PFSK-1 (cell line): ENCODE measurements around the gene NQO1.

Source experiments
- FOXP2 ChIP-seq: optimal IDR thresholded peaks from 2 replicates; pipeline ENCODE3; 2011; ENCODE audit warnings: borderline replicate concordance, control low read depth, inconsistent platforms; ENCODE audit not compliant: insufficient read depth; ENCODE audit errors: extremely low read length, extremely low read depth
- POLR2AphosphoS5 ChIP-seq: IDR thresholded peaks from 2 replicates; pipeline ENCODE4 v1.6.1; 2012; ENCODE audit warnings: low read depth, mild to moderate bottlenecking, control low read depth, low read length, moderate library complexity
- REST ChIP-seq, 2 experiments: IDR thresholded peaks; 2 replicates each; pipeline versions ENCODE4 v1.6.1 to v1.8.0; 2011 to 2012; ENCODE audit warnings: low read depth in 2 of 2, low read length in 2 of 2, control low read depth in 1 of 2, inconsistent platforms in 1 of 2, mild to moderate bottlenecking in 1 of 2, moderate library complexity in 1 of 2; ENCODE audit not compliant: insufficient read depth in 1 of 2
- SIN3A ChIP-seq: IDR thresholded peaks from 2 replicates; pipeline ENCODE4 v1.6.1; 2012; ENCODE audit warnings: mild to moderate bottlenecking, low read length, moderate library complexity, borderline replicate concordance; ENCODE audit not compliant: insufficient read depth
- TAF1 ChIP-seq: IDR thresholded peaks from 2 replicates; pipeline ENCODE4 v1.6.1; 2012; ENCODE audit warnings: low read length, control low read depth, borderline replicate concordance; ENCODE audit not compliant: insufficient read depth

NQO1 gene

DNA sequence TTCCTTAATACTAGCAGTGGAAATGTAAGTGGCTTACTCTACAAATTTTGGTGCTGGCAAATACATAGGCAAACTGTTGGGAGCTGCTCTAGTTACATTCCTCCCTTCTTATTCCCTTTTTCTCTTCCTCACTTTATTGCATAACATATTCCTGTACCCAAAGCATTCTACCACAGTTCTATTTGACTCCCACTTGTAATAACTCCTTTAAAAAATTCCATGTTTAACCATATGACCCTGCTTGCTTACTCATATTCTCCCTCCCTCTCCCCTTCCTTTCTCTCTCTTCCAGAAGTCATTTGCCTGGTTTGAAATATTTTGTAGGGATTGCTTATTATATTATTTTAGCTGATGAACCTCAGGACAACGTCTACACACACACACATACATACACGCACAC lies 22.7 kb downstream of the NQO1 start:
- TF ChIP-seq SIN3A (no peak), FOXP2 (no peak), POLR2AphosphoS5 (no peak), REST (IDR thresholded peaks at IDR 0.05; ENCODE audit: insufficient read depth in 1 of 2, low read depth in 2 of 2, low read length in 2 of 2) (no peak), TAF1 (no peak)

DNA sequence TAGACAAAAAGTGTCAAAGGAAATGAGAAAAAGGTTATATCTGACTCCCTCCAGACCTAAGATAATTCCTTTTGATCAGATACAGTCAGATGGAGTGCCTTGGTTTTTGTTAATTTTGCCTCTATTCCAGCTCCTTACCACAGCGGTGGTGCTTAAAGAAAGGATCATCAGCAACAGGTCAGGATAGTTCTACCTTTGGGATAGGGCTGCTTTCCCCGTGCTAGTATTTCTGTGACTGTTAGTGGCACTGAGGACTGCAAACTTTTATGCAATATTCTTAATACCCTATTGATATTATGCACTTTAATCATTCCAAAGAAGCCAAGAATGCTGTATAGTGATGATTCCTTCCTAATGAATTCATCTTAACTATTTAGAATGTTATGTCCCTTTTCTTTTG lies 24.5 kb downstream of the NQO1 start:
- TF ChIP-seq REST (IDR thresholded peaks at IDR 0.05; ENCODE audit: insufficient read depth in 1 of 2, low read depth in 2 of 2, low read length in 2 of 2) (no peak), POLR2AphosphoS5 (no peak), FOXP2 (no peak), SIN3A (no peak), TAF1 (no peak)

GRCh38 chr16:69701452-69701851 lies 24.9 kb downstream of the NQO1 start:
- no peak for TF ChIP-seq TAF1
- TF ChIP-seq FOXP2 = no peak
- TF ChIP-seq REST (IDR thresholded peaks at IDR 0.05; ENCODE audit: insufficient read depth in 1 of 2, low read depth in 2 of 2, low read length in 2 of 2) = no peak
- no peak for TF ChIP-seq SIN3A
- no peak for TF ChIP-seq POLR2AphosphoS5

- TF ChIP-seq REST (IDR thresholded peaks at IDR 0.05; ENCODE audit: insufficient read depth in 1 of 2, low read depth in 2 of 2, low read length in 2 of 2) (no peak), SIN3A (no peak), POLR2AphosphoS5 (no peak), FOXP2 (no peak), TAF1 (no peak)
Observed at GRCh38 chr16:69699915-69700314, 26.4 kb downstream of the NQO1 start.

- no peak for TF ChIP-seq POLR2AphosphoS5
- no peak for TF ChIP-seq SIN3A
- no peak for TF ChIP-seq TAF1
- no peak for TF ChIP-seq REST (IDR thresholded peaks at IDR 0.05; ENCODE audit: insufficient read depth in 1 of 2, low read depth in 2 of 2, low read length in 2 of 2)
- no peak for TF ChIP-seq FOXP2
Observed at GRCh38 chr16:69698404-69698803, 28.0 kb downstream of the NQO1 start.
